OCI-M2 (cell line): ENCODE results near the gene PHF21A.

Experiments
- DNase-seq: peaks from one replicate; lab custom pipeline; 2025; ENCODE audit not compliant: unreplicated experiment; lab: John Stamatoyannopoulos, UW

PHF21A gene

DNA sequence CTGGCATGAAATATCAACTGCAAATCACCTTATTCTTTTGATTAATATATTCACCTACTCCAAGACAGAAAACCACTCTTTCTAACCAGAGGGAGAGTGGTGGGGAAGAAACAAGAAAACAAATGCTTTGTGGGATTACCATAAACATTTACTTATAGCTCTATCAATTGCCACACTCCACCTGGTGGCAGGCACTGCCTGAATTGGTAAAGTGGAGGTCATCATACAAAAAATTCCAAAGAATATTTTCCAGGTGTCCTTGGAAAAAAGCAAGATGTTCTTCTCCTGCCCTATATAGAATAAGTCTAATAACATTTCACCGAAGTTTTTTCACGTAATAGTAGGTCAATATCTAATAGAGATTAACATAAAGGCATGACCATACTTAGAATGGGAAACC lies 45.3 kb downstream of the PHF21A start:
- DNase-seq: no peak

DNA sequence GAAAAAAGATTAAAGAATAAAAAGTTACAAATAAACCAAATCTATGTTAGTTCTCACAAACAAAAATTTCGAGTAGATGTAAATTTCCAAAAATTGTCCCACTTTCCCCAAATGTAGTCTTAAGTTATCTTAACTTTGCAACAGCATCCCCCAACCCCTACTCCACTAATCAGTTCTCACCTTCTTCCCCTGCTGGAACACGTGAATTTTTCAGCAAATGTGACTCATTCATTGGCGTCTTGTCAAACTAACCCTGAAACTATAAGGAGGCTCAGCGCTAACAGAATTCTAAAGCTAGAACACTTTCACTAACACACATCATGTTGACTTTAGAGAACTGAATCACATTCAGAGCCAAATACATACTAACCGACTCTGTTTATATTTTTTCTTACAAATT lies 46.1 kb downstream of the PHF21A start:
- no peak for DNase-seq

GRCh38 chr11:46073632-46074031 lies 47.6 kb downstream of the PHF21A start:
- DNase-seq: no peak

DNA sequence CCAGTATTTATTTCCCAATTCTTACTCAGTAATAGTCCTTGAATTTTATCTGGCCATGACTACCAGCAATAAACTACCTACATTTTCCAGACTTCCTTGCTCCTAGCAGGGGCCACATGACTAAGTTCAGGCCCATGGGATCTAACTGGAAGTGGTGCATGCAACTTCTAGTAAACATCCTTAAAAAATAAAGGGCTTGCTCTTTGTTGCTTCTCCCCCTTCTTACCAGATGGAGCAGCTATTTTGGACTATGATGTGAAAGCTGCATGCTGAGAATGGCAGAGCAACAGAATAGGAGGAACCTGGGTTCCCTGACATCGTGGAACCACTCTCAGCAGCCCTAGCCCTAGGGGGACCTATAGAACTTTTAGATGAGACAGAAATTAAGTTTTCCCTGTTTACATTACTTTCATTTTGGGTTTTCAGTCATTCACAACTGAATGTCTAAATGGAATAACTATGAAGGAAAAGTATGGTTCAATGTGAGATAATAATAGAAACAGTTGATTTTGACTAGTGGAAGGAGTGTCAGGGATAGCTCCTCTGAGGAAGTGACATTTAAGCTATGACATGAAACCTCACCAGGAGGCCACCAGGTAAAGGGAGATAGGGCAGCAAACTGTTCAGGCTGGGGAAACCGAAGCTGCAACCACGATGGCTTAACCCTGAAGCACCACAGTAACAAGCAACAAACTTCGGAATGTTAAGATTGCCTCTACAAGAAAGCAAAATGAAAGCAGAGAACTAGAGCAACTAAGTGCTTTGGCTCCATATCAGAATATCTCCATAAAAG lies 48.9 kb downstream of the PHF21A start:
- DNase-seq: no peak

GRCh38 chr11:46071091-46071490 lies 50.2 kb downstream of the PHF21A start:
- no peak for DNase-seq

DNA sequence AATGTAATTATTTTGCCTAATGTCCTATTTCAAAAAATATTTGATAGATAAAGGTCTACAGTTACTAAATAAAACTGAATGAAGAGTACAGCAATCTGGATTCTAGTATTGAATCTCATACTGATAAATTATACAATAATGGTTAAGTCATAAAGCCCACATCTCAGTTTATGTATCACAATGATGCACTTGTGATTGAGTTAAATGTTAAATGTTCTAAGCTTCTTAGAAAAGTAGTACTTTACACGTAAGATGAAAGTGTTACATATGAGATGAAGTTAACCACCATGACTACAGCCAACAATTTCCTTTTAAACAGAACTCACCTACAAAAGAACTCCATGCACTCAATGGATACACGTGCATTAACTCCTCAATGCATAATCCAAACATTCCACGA lies 51.7 kb downstream of the PHF21A start:
- DNase-seq: no peak

DNA sequence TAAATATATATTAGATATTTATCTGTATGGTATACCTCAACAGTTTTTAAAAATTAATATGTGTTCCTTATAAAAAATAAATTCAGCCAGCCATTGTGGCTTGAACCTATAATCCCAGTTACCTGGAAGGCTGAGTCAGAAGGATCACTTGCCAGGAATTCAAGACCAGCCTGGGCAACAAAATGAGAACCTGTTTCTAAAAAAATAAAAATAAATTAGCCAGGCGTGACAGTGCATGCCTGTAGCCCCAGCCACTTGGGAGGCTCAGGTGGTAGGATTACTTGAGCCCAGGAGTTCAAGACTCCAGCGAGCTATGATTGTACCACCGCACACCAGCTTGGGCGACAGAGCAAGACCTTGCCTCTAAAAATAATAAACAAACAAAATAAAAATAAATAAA lies 54.9 kb downstream of the PHF21A start:
- no peak for DNase-seq

- no peak for DNase-seq
Observed at GRCh38 chr11:46065681-46066080, 55.6 kb downstream of the PHF21A start.

GRCh38 chr11:46064221-46064620 lies 57.0 kb downstream of the PHF21A start:
- no peak for DNase-seq

DNA sequence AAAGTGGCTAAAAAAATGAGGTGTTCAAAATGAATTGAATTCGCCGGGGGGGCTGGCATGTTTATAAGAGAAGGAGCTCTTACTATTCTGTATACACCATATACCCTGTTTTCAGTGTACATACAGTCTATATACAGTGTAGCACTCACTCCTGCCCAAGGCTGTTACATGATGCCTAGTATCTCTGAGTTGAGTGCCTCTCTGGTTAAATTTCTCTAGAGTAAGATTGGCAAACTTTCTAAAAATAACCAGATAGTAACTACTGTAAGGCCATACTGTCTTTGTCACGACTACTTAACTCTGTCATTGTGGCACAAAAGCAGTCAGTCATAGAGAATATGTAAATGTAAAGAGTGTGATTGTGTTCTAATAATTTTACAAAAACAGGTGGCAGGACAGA lies 58.1 kb downstream of the PHF21A start:
- no peak for DNase-seq

DNA sequence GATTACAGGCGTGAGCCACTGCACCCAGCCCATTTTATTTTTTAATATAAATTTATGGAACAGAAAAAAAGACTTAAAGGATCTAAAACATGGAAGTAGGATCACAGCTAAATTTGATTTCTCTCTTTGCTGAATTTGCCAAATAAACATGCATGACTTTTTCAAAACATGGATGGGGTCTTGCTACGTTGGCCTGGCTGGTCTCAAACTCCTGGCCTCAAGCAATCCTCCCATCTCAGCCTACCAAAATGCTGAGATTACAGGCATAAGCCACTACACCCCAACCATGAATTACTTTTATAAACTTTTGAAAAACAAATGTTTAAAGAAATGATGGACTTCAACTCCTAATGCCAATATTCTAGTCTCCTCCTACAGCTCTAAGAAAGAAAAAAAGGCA lies 61.2 kb downstream of the PHF21A start:
- DNase-seq: no peak

- DNase-seq: no peak
Observed at GRCh38 chr11:46057489-46057888, 63.8 kb downstream of the PHF21A start.

DNA sequence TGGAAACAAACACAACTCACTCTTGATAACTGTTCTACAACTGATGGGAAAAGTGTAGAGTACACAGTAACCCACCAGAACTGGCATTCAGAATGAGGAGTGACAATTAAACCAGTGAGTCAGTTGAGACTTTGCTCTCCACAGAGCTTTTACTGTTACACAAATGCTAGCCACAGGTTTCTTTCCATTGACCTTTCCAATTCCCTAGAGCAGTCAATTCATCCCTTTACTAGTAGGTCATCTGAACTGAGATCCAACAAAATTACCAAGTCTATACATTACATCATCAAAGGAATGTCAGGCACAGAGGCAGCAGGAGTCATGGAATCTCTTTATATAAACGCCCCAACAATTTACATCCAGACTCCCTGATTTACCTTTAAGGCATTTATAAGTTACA lies 65.9 kb downstream of the PHF21A start:
- DNase-seq: no peak

- no peak for DNase-seq
Observed at GRCh38 chr11:46051102-46051501, 70.2 kb downstream of the PHF21A start.

DNA sequence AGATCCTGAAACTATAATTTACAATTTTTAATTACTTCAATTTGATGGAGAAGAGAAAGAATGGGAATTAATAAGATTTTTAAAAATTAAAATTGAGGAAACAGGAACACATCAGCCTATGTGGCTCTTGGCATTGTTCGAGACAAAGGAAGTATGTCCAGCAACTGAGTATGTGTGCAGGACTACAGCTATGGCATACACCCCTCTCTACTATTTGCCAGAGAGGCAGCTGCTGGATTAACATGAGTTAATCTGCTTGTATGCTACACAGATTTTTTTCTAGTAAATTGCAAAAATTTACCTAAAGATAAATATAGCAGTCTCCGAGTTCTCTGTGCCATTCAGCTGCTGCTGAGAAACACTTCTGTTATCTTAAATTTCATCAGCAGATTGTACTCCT lies 70.6 kb downstream of the PHF21A start:
- DNase-seq: no peak

- DNase-seq: no peak
Observed at GRCh38 chr11:46050003-46050461, 71.2 kb downstream of the PHF21A start.

- DNase-seq: no peak
Observed at GRCh38 chr11:46049325-46049897, 71.8 kb downstream of the PHF21A start.

GRCh38 chr11:46048198-46048597 lies 73.1 kb downstream of the PHF21A start:
- DNase-seq: no peak

- no peak for DNase-seq
Observed at GRCh38 chr11:46047520-46047919, 73.7 kb downstream of the PHF21A start.

- DNase-seq: no peak
Observed at GRCh38 chr11:46045811-46046210, 75.4 kb downstream of the PHF21A start.

- no peak for DNase-seq
Observed at GRCh38 chr11:46044601-46045000, 76.7 kb downstream of the PHF21A start.

GRCh38 chr11:46039990-46040389 lies 81.3 kb downstream of the PHF21A start:
- no peak for DNase-seq

GRCh38 chr11:46038529-46038928 lies 82.7 kb downstream of the PHF21A start:
- no peak for DNase-seq
